HFF-Myc (cell line): ENCODE results near the gene DPH3.

Experiments used
- DNase-seq: peaks from one replicate; pipeline ENCODE4 v3.0.0-alpha.2; 2011; ENCODE audit warnings: low read depth; ENCODE audit errors: extremely low read depth
- H3K4me3 ChIP-seq: replicated peaks from 2 replicates; pipeline ENCODE4 v1.5.1; 2011; ENCODE audit warnings: low read depth, mild to moderate bottlenecking, control low read depth, low read length
- CTCF ChIP-seq: IDR thresholded peaks from 2 replicates; pipeline ENCODE4 v1.5.1; 2012; ENCODE audit warnings: mild to moderate bottlenecking, low read depth, low read length, control low read depth; ENCODE audit errors: missing control alignments

Gene DPH3

GRCh38 chr3:16216373-16216935 lies 48.3 kb downstream of the DPH3 start:
- no peak for DNase-seq
- no peak overlapping the region for H3K4me3 ChIP-seq
- no peak for TF ChIP-seq CTCF

DNA sequence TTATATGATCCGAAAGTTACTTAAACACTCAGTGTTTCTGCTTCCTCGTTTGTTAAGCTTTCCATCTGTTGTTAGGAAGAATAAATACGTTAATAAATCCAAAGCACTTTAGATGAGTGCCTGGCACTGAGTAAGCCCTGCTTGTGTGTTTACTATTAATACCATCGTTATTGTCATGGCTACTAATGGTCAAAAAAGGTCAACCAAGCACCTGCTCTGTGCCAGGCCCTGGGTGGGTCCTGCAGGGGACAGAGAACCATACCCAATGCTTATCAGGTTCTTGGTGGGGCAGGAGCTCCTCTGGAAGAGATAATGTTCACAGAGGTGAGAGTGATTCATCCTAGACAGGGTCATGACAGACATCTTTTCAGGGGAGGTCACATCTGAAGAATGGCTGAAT lies 50.4 kb downstream of the DPH3 start:
- DNase-seq: no peak
- no peak for TF ChIP-seq CTCF
- no peak overlapping the region for H3K4me3 ChIP-seq

DNA sequence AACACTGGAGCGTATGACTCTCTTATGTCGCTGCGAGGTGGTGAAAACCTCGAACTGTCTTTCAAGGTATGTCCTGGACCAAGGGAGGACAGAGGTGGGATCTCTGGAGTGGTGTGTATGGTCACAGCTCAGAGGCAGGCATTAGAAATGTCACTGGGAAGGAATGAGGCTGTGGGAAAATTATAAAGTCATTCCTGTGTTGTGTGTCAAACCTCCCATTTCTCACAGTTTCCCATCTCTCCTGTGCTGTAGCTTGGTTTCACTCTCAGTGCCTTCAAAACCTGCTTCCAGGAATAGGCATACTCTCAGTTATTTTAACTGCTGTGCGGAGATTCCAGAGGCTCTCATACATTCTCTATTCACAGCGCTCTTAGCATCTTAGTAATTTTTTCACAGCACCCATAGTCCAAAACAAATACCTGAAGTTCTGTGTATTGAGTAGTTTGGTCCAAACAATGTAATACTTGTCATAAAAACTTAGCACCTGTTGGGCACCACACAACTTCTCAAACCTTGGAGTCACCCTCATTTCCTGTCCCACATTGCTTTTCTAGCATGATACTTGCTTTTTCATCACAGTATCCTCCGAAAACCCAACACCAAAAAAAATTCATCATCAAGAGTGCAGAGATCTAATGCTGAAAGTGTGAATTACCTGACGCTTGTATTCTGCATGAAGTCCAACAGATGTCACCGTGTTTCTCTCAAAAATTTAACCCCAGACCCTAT lies 53.4 kb downstream of the DPH3 start:
- no peak for DNase-seq
- H3K4me3 ChIP-seq: no peak overlapping the region
- TF ChIP-seq CTCF: no peak
